Muscle of leg (tissue), 16 donors: Measurements from ENCODE around the gene OR10G4. TPM values are rescaled to one million over a fixed set of nuclear protein-coding genes. Genes with fewer than 3 reads are reported as not detected.
"Not testable (repeated sequence)": the region's sequence is repeated elsewhere in the genome, so short reads cannot be mapped to it uniquely, and the experiment has no call there.

Source experiments
- DNase-seq: peaks from one replicate; pipeline ENCODE4 v3.0.0; 2013
- H3K27ac ChIP-seq: one replicate; pipeline ENCODE4 v1.5.1; 2013; ENCODE audit warnings: mild to moderate bottlenecking, low read length, control low read depth
- H3K27me3 ChIP-seq: one replicate; pipeline ENCODE4 v1.6.1; 2013; ENCODE audit warnings: low read length; ENCODE audit not compliant: control insufficient read depth, insufficient read depth
- H3K36me3 ChIP-seq: one replicate; pipeline ENCODE4 v1.6.1; 2013; ENCODE audit warnings: low read length; ENCODE audit not compliant: control insufficient read depth, insufficient read depth
- H3K4me1 ChIP-seq: one replicate; pipeline ENCODE4 v1.6.1; 2013; ENCODE audit warnings: low read length; ENCODE audit not compliant: control insufficient read depth, insufficient read depth
- H3K4me3 ChIP-seq: one replicate; pipeline ENCODE4 v1.5.1; 2013; ENCODE audit warnings: low read length, control low read depth
- H3K9me3 ChIP-seq: replicated peaks from 2 replicates; pipeline ENCODE4 v1.6.1; 2013; ENCODE audit warnings: low read depth, low read length; ENCODE audit not compliant: control insufficient read depth
- WGBS: methylation state at CpG from one replicate; pipeline ENCODE4 v1.1.5; 2013; ENCODE audit warnings: missing lambda C conversion rate; ENCODE audit not compliant: insufficient coverage; 5-methylcytosine and 5-hydroxymethylcytosine counted together
- long read RNA-seq, 11 donors: transcript quantifications; one replicate each; lab custom pipeline, GENCODE V29; 2026
- polyA plus RNA-seq, 8 donors: library from polyadenylated mRNA; unstranded; fragments of 120-200 nt; gene quantifications; one replicate each; pipeline versions ENCODE4 v1.2.1 to v1.2.3, GENCODE V29; 2013; ENCODE audit warnings: inconsistent platforms in 1 of 8, low replicate concordance in 1 of 8; ENCODE audit not compliant: insufficient read length in 8 of 8, insufficient read depth in 1 of 8
- total RNA-seq: library from RNA; stranded (reverse); fragments of 120-200 nt; gene quantifications from one replicate; pipeline ENCODE4 v1.2.4, GENCODE V29; 2013

Gene OR10G4, protein sequence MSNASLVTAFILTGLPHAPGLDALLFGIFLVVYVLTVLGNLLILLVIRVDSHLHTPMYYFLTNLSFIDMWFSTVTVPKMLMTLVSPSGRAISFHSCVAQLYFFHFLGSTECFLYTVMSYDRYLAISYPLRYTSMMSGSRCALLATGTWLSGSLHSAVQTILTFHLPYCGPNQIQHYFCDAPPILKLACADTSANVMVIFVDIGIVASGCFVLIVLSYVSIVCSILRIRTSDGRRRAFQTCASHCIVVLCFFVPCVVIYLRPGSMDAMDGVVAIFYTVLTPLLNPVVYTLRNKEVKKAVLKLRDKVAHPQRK
- total RNA-seq = 0.04 TPM
- under 1 TPM in 2 of 8 donors, not detected in 6; 0.04 to 0.31 TPM for polyA plus RNA-seq
- long read RNA-seq, donor 1 = 0 reads
- long read RNA-seq, donor 2 = 0 reads
- long read RNA-seq, donor 3 = 0 reads
- long read RNA-seq, donor 4 = 0 reads
- long read RNA-seq, donor 5 = 0 reads
- long read RNA-seq, donor 6 = 0 reads
- long read RNA-seq, donor 7 = 0 reads
- long read RNA-seq, donor 8 = 0 reads
- long read RNA-seq, donor 9 = 0 reads
- long read RNA-seq, donor 10 = 0 reads
- long read RNA-seq, donor 11 = 0 reads

- H3K4me1 ChIP-seq = no peaks in the 10 kb centered on the region
- no peaks in the 10 kb centered on the region for H3K27me3 ChIP-seq
- no peak for DNase-seq
- WGBS = no CpG with 5 or more reads among the region's 2 CpGs
- H3K27ac ChIP-seq = no peak within 1 kb of the TSS
- no peaks in the 10 kb centered on the region for H3K9me3 ChIP-seq
- H3K36me3 ChIP-seq = no peaks in the 10 kb centered on the region
- no peak within 1 kb of the TSS for H3K4me3 ChIP-seq
These were observed at the start of gene OR10G4 for GRCh38 chr11:124012697-124013096. TSS of gene OR10G4 (plus strand) at chr11:124012997. CDS start at chr11:124015575, 2,578 bp downstream.

DNA sequence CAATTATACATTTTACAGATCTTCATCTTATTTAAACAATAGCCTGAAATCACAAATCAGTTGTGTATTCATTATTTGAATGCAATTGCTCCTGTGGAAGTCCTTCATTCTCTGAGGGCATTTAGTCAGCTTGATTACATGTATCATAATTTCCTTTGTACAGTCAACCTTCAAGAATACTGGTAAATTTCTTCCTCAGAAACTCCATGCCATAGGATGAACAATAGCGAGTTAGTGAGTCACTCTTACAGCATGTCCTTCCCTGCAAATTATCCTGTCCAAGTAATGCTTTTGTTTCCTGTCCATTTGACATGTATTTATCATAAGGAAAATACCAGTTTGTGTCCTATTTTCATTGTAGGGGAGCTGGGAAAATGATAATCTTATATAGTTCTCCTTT, 39.0 kb upstream of the OR10G4 start:
- Histone ChIP-seq H3K4me1 (no peaks in the 10 kb centered on the region), H3K27me3 (no peaks in the 10 kb centered on the region), H3K9me3 (no peaks in the 10 kb centered on the region), H3K4me3 (no peak overlapping the region), H3K27ac (no peak overlapping the region), H3K36me3 (no peaks in the 10 kb centered on the region)
- no CpG with 5 or more reads among the region's 1 CpG for whole genome bisulfite sequencing
- peak; percentile 4 for DNase-seq

GRCh38 chr11:123976770-123977560, 35.8 kb upstream of the OR10G4 start:
- Histone ChIP-seq H3K9me3 (no peaks in the 10 kb centered on the region), H3K4me3 (no peak overlapping the region), H3K36me3 (no peaks in the 10 kb centered on the region), H3K4me1 (no peaks in the 10 kb centered on the region), H3K27me3 (no peaks in the 10 kb centered on the region), H3K27ac (no peak overlapping the region)
- no peak for DNase-seq
- WGBS = 91% methylated on average over 15 of the region's 18 CpGs

DNA sequence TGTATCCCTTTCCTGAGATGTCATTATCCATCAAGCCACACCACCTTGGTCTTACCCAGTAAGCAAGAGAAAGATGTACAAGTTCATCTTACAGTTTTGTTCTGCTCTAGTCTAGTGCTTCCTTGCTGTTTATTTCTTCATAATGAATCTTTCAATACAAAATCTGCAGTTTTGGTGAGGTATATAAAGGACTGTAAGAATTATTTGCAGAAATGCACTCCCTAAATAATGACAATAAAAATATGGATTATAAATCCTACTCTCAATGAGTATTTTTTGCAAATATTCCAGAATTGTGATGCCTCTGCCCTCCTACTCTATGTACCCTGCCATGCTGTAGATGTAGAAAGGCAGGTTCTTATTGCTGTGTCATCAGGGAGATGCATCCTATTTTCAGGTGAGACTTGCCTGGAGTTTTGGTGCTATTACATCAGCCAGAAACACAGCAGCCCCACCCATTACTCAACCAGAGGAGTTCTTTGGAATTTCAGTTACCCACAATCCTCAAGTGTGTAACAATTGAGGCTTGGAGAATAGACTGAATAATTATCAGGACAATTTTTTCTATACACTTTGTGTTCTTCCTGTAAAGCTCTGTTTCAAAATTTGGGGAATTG, 35.0 kb upstream of the OR10G4 start, which contains the start of gene OR10S1:
OR10S1 (minus strand) TSS at position 51 of the 617 bp plus-strand sequence. CDS start 117 bp downstream, outside the sequence.
- no peak within 1 kb of the TSS for H3K27ac ChIP-seq
- DNase-seq = no peak
- no peaks in the 10 kb centered on the region for H3K4me1 ChIP-seq
- H3K36me3 ChIP-seq = no peaks in the 10 kb centered on the region
- H3K9me3 ChIP-seq = no peaks in the 10 kb centered on the region
- no peaks in the 10 kb centered on the region for H3K27me3 ChIP-seq
- no peak within 1 kb of the TSS for H3K4me3 ChIP-seq

- 77% methylated on average over 3 of the region's 5 CpGs for WGBS
- H3K27ac ChIP-seq = no peak overlapping the region
- no peak for DNase-seq
- H3K36me3 ChIP-seq = no peaks in the 10 kb centered on the region
- no peaks in the 10 kb centered on the region for H3K27me3 ChIP-seq
- H3K9me3 ChIP-seq = no peaks in the 10 kb centered on the region
- no peak overlapping the region for H3K4me3 ChIP-seq
- no peaks in the 10 kb centered on the region for H3K4me1 ChIP-seq
These were observed 33.5 kb upstream of the OR10G4 start for GRCh38 chr11:123979311-123979710.

GRCh38 chr11:123995119-123995518, 17.7 kb upstream of the OR10G4 start, which contains the start of gene OR10G6:
TSS of gene OR10G6 (minus strand) at chr11:123995161. CDS start at chr11:123995161, 0 bp downstream.
- no peaks in the 10 kb centered on the region for H3K9me3 ChIP-seq
- H3K4me3 ChIP-seq = no peak within 1 kb of the TSS
- H3K4me1 ChIP-seq = no peaks in the 10 kb centered on the region
- DNase-seq = no peak
- WGBS = no CpG with 5 or more reads among the region's 1 CpG
- H3K27me3 ChIP-seq = no peaks in the 10 kb centered on the region
- H3K27ac ChIP-seq = no peak within 1 kb of the TSS
- H3K36me3 ChIP-seq = no peaks in the 10 kb centered on the region

DNA sequence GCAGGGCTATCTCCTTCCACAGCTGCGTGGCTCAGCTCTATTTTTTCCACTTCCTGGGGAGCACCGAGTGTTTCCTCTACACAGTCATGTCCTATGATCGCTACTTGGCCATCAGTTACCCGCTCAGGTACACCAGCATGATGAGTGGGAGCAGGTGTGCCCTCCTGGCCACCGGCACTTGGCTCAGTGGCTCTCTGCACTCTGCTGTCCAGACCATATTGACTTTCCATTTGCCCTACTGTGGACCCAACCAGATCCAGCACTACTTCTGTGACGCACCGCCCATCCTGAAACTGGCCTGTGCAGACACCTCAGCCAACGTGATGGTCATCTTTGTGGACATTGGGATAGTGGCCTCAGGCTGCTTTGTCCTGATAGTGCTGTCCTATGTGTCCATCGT, 3.0 kb downstream of the OR10G4 start:
- not testable (repeated sequence) for DNase-seq, H3K4me1 ChIP-seq, H3K9me3 ChIP-seq, H3K36me3 ChIP-seq, H3K27me3 ChIP-seq, H3K4me3 ChIP-seq, H3K27ac ChIP-seq
- 93% methylated on average over 3 of the region's 9 CpGs for WGBS

DNA sequence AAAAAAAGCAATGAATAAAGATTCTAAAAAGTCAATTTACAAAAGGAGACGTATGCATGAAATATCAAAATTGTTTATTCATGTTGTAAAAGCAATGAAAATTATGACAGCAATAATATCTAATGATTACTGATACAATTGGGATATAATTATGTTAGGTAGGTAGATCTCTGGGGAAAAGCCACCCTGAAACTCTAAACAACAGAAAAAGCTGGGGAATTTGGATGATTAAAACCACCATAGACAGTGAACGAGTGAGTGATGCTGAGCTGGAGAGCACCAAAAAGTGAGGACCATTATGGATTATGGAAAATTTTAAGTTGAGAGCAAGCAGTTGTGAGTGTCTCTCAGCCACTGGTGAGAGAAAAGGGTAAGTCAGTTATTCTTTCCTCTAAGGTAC, 13.7 kb downstream of the OR10G4 start, which contains the start of gene OR10G8:
OR10G8 (plus strand) TSS at position 301 of the 400 bp plus-strand sequence. CDS start 2,825 bp downstream, outside the sequence.
- no peaks in the 10 kb centered on the region for H3K36me3 ChIP-seq
- no peaks in the 10 kb centered on the region for H3K27me3 ChIP-seq
- H3K4me1 ChIP-seq = no peaks in the 10 kb centered on the region
- no peak within 1 kb of the TSS for H3K27ac ChIP-seq
- no CpG with 5 or more reads among the region's 2 CpGs for WGBS
- no peak for DNase-seq
- H3K4me3 ChIP-seq = no peak within 1 kb of the TSS
- H3K9me3 ChIP-seq = no peaks in the 10 kb centered on the region

- Histone ChIP-seq H3K4me1 (no peaks in the 10 kb centered on the region), H3K9me3 (no peaks in the 10 kb centered on the region), H3K27me3 (no peaks in the 10 kb centered on the region), H3K36me3 (no peaks in the 10 kb centered on the region), H3K4me3 (no peak overlapping the region), H3K27ac (no peak overlapping the region)
- WGBS = no CpG with 5 or more reads among the region's 1 CpG
- DNase-seq = peak; percentile 44
These were observed 23.9 kb downstream of the OR10G4 start for GRCh38 chr11:124036666-124037065.
